WTC11 (cell line): ENCODE measurements around the gene FRMD5. TPM values are rescaled to one million over a fixed set of nuclear protein-coding genes. Genes with fewer than 3 reads are reported as not detected.
"Not testable (repeated sequence)": the region's sequence is repeated elsewhere in the genome, so short reads cannot be mapped to it uniquely, and the experiment has no call there.

Source experiments
- ATAC-seq: fragments of 200-7000 bp; cut with Tn5 transposase; 2 replicates; pipeline ENCODE4 v1.10.0; 2021; ENCODE audit warnings: mild to moderate bottlenecking, moderate library complexity
- CTCF ChIA-PET: fragments of 300-600 bp; sonication (Branson Sonifier 250); formaldehyde crosslinking; loops from one replicate; lab custom pipeline; 2021; ENCODE audit warnings: antibody characterized with exemption; lab: Charles Lee
- POLR2A ChIA-PET: fragments of 350-600 bp; sonication (Branson Sonifier 250); formaldehyde crosslinking; loops from one replicate; lab custom pipeline; 2021; ENCODE audit warnings: antibody characterized with exemption; lab: Charles Lee
- DNase-seq: peaks from one replicate; pipeline ENCODE4 v3.0.0; 2021; ENCODE audit warnings: low spot score
- H3K27ac Mint-ChIP-seq: 2 replicates; pipeline ENCODE4 v1.8.0; 2021; ENCODE audit warnings: mixed read lengths
- H3K27me3 Mint-ChIP-seq: 2 replicates; pipeline ENCODE4 v1.8.0; 2021; ENCODE audit warnings: low read depth, mild to moderate bottlenecking, moderate library complexity, mixed read lengths
- H3K36me3 Mint-ChIP-seq: 2 replicates; pipeline ENCODE4 v1.8.0; 2021; ENCODE audit warnings: mixed read lengths
- H3K4me1 Mint-ChIP-seq: 2 replicates; pipeline ENCODE4 v1.8.0; 2022; ENCODE audit warnings: mixed read lengths
- H3K4me3 Mint-ChIP-seq: 2 replicates; pipeline ENCODE4 v1.8.0; 2021; ENCODE audit warnings: mild to moderate bottlenecking, moderate library complexity, mixed read lengths
- H3K9me3 Mint-ChIP-seq: 2 replicates; pipeline ENCODE4 v1.8.0; 2021; ENCODE audit warnings: mixed read lengths
- FOXK1 ChIP-seq: sonication (generic); formaldehyde crosslinking; IDR thresholded peaks from 2 replicates; pipeline ENCODE4 v1.8.0; 2022; ENCODE audit warnings: mild to moderate bottlenecking, moderate library complexity, missing genetic modification reagents
- IRF2 ChIP-seq: sonication (generic); formaldehyde crosslinking; IDR thresholded peaks from 2 replicates; pipeline ENCODE4 v1.8.0; 2022; ENCODE audit warnings: low read depth, missing genetic modification reagents, borderline replicate concordance
- MAX ChIP-seq: sonication (generic); formaldehyde crosslinking; IDR thresholded peaks from 2 replicates; pipeline ENCODE4 v1.8.0; 2022; ENCODE audit warnings: mild to moderate bottlenecking, missing genetic modification reagents
- MXD4 ChIP-seq: fragments of 250-450 bp; sonication (Bioruptor Pico); IDR thresholded peaks from 2 replicates; pipeline ENCODE4 v1.8.0; 2021; ENCODE audit warnings: mild to moderate bottlenecking, moderate library complexity, borderline replicate concordance
- NR1H2 ChIP-seq: sonication (generic); formaldehyde crosslinking; IDR thresholded peaks from 2 replicates; pipeline ENCODE4 v1.9.0; 2021; ENCODE audit warnings: mild to moderate bottlenecking, moderate library complexity, missing genetic modification reagents
- NR2C2 ChIP-seq: sonication (generic); formaldehyde crosslinking; IDR thresholded peaks from 2 replicates; pipeline ENCODE4 v1.8.0; 2022; ENCODE audit warnings: mild to moderate bottlenecking, missing genetic modification reagents
- NR3C1 ChIP-seq: sonication (generic); formaldehyde crosslinking; conservative IDR thresholded peaks from 2 replicates; pipeline ENCODE4 v1.8.1; 2023; ENCODE audit warnings: low read depth, mild to moderate bottlenecking, missing genetic modification reagents
- OVOL2 ChIP-seq: fragments of 250-450 bp; sonication (Bioruptor Pico); IDR thresholded peaks from 2 replicates; pipeline ENCODE4 v1.9.0; 2021; ENCODE audit warnings: mild to moderate bottlenecking, borderline replicate concordance
- PRDM15 ChIP-seq: sonication (generic); formaldehyde crosslinking; IDR thresholded peaks from 2 replicates; pipeline ENCODE4 v1.8.0; 2022; ENCODE audit warnings: missing genetic modification reagents
- RELA ChIP-seq: sonication (generic); formaldehyde crosslinking; IDR thresholded peaks from 2 replicates; pipeline ENCODE4 v1.8.1; 2022; ENCODE audit warnings: missing genetic modification reagents, mild to moderate bottlenecking, borderline replicate concordance
- SMAD4 ChIP-seq: sonication (generic); formaldehyde crosslinking; IDR thresholded peaks from 2 replicates; pipeline ENCODE4 v1.8.0; 2022; ENCODE audit warnings: mild to moderate bottlenecking, missing genetic modification reagents
- TCF7 ChIP-seq: sonication (generic); formaldehyde crosslinking; IDR thresholded peaks from 2 replicates; pipeline ENCODE4 v1.8.0; 2022; ENCODE audit warnings: mild to moderate bottlenecking, low read depth, missing genetic modification reagents, moderate library complexity
- TEAD4 ChIP-seq: sonication (generic); formaldehyde crosslinking; IDR thresholded peaks from 2 replicates; pipeline ENCODE4 v1.8.0; 2022; ENCODE audit warnings: mild to moderate bottlenecking, missing genetic modification reagents
- ZNF232 ChIP-seq: sonication (generic); formaldehyde crosslinking; IDR thresholded peaks from 2 replicates; pipeline ENCODE4 v1.8.0; 2022; ENCODE audit warnings: mild to moderate bottlenecking, missing genetic modification reagents
- ZNF396 ChIP-seq: fragments of 250-450 bp; sonication (Bioruptor Pico); IDR thresholded peaks from 2 replicates; pipeline ENCODE4 v1.8.0; 2021; ENCODE audit warnings: mild to moderate bottlenecking, moderate library complexity, borderline replicate concordance
- total RNA-seq: library from RNA; stranded (reverse); gene quantifications from 3 replicates; pipeline ENCODE4 v1.2.3, GENCODE V29; 2021
- TF ChIP-seq, protein P1 (sequence below): sonication (generic); formaldehyde crosslinking; conservative IDR thresholded peaks from 2 replicates; pipeline ENCODE4 v1.8.1; 2022; ENCODE audit warnings: mild to moderate bottlenecking, missing genetic modification reagents
- TF ChIP-seq, protein P2 (sequence below): sonication (generic); formaldehyde crosslinking; IDR thresholded peaks from 2 replicates; pipeline ENCODE4 v1.8.0; 2023; ENCODE audit warnings: missing genetic modification reagents, mild to moderate bottlenecking, borderline replicate concordance
- TF ChIP-seq, protein P3 (sequence below): sonication (generic); formaldehyde crosslinking; IDR thresholded peaks from 2 replicates; pipeline ENCODE4 v1.8.1; 2022; ENCODE audit warnings: mild to moderate bottlenecking, missing genetic modification reagents, moderate library complexity, borderline replicate concordance

The FRMD5 gene
- total RNA-seq, 1 experiment from 2014 or later: 14.1 TPM

GRCh38 chr15:43829951-43830540 is 365.0 kb downstream of the FRMD5 start:
- H3K27me3 Mint-ChIP-seq: peaks cover 16% of the 10 kb centered on the region
- CTCF ChIA-PET: interaction anchor here (1.6 kb wide), 1 partner anchor 53 kb away, joined by 4 read pairs; the partner anchor contains the start of gene ELL3
- H3K9me3 Mint-ChIP-seq, ATAC-seq, H3K27ac Mint-ChIP-seq, H3K4me1 Mint-ChIP-seq, H3K4me3 Mint-ChIP-seq, DNase-seq: not testable (repeated sequence)
- H3K36me3 Mint-ChIP-seq: peaks cover 18% of the 10 kb centered on the region
- POLR2A ChIA-PET: interaction anchor here (0.5 kb wide), 1 partner anchor 14 kb away, joined by 7 read pairs; no protein-coding TSS in a partner anchor

DNA sequence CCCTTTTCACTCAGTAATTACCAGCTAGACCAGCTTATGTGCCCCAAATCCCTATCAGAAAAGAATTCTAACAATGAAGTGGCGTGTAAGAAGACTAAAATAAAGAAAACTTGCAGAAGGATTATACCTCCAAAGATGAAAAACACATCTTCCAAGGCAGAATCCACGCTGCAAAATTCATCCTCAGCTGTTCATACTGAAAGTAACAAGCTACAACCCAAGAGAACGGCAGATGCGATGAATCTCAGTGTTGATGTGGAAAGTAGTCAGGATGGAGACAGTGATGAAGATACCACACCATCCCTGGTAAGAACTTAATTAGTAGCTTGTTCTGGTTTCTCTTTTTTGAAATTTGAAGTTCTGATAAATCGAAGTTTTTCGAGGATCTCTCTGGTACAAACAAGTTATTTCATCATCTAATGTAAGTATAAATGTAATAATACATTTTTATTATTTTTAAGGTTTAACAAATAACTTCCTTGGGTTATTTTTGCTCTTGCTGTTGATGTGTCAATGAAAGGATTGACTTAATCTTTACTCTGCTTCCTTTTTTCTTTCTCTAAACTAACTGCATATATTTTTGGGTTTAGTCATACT is 366.9 kb downstream of the FRMD5 start:
- ChIA-PET CTCF (interaction anchor here (1.3 to 2.7 kb wide), 3 partner anchors 44 to 53 kb away, joined by 3 to 9 read pairs (median 7); partner anchors contain the start of gene ELL3), POLR2A (no interaction called here)
- no peak for ATAC-seq
- Mint-ChIP-seq H3K27ac (no peak overlapping the region), H3K4me1 (peaks cover 12% of the 10 kb centered on the region), H3K9me3 (peaks cover 6% of the 10 kb centered on the region), H3K36me3 (peaks cover 16% of the 10 kb centered on the region), H3K27me3 (peaks cover 24% of the 10 kb centered on the region), H3K4me3 (peak overlapping the region; percentile 75)
- no peak for TF ChIP-seq NR1H2
- no peak for TF ChIP-seq RELA
- no peak for TF ChIP-seq NR2C2
- no peak for TF ChIP-seq ZNF396 (CRISPR knock-in tag)
- TF ChIP-seq MAX (CRISPR knock-in tag): no peak
- TF ChIP-seq SMAD4 (CRISPR knock-in tag): no peak
- TF ChIP-seq PRDM15 (CRISPR knock-in tag): no peak
- TF ChIP-seq ZNF232 (CRISPR knock-in tag): no peak
- no peak for TF ChIP-seq TCF7 (CRISPR knock-in tag)
- no peak for TF ChIP-seq OVOL2 (CRISPR knock-in tag)
- TF ChIP-seq, protein P1, sequence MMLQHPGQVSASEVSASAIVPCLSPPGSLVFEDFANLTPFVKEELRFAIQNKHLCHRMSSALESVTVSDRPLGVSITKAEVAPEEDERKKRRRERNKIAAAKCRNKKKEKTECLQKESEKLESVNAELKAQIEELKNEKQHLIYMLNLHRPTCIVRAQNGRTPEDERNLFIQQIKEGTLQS (CRISPR knock-in tag): no peak
- DNase-seq: no peak

DNA sequence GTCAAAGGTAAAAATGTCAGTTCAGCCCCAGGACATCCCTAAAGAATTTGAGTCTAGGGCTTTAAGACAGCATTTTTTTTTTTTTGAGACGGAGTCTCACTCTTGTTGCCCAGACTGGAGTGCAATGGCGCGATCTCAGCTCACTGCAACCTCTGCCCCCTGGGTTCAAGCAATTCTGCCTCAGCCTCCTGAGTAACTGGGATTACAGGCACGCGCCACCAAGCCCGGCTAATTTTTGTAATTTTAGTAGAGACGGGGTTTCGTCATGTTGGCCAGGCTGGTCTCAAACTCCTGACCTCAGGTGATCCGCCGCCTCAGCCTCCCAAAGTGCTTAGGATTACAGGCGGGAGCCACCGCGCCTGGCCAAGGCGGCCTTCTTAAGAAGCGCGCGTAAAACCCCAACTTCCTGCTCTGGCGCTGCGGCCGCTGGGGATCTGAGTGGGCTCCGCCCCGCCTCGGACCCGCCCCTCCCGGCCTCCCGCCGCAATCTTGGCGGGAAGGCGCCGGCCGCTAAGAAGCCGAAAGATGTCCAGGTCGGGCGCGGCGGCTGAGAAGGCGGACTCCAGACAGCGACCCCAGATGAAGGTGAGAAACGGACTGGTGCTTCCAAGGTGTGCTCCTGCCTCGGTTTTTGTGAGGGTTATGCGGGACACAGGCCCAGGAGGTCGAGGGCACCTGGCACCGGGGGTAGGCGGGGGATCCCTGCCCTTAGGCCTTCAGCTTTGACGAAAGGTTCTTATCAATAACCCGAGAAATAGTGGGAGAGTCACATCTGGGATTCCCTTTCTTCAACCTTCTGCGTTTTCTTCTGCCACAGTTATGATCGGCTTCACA is 368.3 kb downstream of the FRMD5 start, which contains the start of gene WDR76:
Gene WDR76, plus strand, starts transcription at position 495 of the 834 bp plus-strand sequence. Its CDS starts 31 bp downstream, at position 526.
- peaks cover 18% of the 10 kb centered on the region for H3K36me3 Mint-ChIP-seq
- peaks cover 12% of the 10 kb centered on the region for H3K4me1 Mint-ChIP-seq
- CTCF ChIA-PET: interaction anchor here (1.3 to 2.7 kb wide), 3 partner anchors 45 to 55 kb away, joined by 3 to 9 read pairs (median 7); partner anchors contain the start of gene ELL3
- ATAC-seq: peak; percentile 83
- peak; percentile 84 for DNase-seq
- POLR2A ChIA-PET: no interaction called here
- H3K9me3 Mint-ChIP-seq: peaks cover 6% of the 10 kb centered on the region
- peak within 1 kb of the TSS; percentile 41; the same call in 1 of the 2 replicates for H3K27ac Mint-ChIP-seq
- H3K4me3 Mint-ChIP-seq: peak within 1 kb of the TSS; percentile 75
- H3K27me3 Mint-ChIP-seq: peaks cover 24% of the 10 kb centered on the region
- no peak for TF ChIP-seq IRF2
- TF ChIP-seq NR3C1 (CRISPR knock-in tag): no peak
- TF ChIP-seq TEAD4 (CRISPR knock-in tag): no peak
- TF ChIP-seq, protein P2, sequence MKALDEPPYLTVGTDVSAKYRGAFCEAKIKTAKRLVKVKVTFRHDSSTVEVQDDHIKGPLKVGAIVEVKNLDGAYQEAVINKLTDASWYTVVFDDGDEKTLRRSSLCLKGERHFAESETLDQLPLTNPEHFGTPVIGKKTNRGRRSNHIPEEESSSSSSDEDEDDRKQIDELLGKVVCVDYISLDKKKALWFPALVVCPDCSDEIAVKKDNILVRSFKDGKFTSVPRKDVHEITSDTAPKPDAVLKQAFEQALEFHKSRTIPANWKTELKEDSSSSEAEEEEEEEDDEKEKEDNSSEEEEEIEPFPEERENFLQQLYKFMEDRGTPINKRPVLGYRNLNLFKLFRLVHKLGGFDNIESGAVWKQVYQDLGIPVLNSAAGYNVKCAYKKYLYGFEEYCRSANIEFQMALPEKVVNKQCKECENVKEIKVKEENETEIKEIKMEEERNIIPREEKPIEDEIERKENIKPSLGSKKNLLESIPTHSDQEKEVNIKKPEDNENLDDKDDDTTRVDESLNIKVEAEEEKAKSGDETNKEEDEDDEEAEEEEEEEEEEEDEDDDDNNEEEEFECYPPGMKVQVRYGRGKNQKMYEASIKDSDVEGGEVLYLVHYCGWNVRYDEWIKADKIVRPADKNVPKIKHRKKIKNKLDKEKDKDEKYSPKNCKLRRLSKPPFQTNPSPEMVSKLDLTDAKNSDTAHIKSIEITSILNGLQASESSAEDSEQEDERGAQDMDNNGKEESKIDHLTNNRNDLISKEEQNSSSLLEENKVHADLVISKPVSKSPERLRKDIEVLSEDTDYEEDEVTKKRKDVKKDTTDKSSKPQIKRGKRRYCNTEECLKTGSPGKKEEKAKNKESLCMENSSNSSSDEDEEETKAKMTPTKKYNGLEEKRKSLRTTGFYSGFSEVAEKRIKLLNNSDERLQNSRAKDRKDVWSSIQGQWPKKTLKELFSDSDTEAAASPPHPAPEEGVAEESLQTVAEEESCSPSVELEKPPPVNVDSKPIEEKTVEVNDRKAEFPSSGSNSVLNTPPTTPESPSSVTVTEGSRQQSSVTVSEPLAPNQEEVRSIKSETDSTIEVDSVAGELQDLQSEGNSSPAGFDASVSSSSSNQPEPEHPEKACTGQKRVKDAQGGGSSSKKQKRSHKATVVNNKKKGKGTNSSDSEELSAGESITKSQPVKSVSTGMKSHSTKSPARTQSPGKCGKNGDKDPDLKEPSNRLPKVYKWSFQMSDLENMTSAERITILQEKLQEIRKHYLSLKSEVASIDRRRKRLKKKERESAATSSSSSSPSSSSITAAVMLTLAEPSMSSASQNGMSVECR (CRISPR knock-in tag): no peak
- no peak for TF ChIP-seq MXD4 (CRISPR knock-in tag)
- TF ChIP-seq FOXK1 (CRISPR knock-in tag): no peak
- TF ChIP-seq, protein P3, sequence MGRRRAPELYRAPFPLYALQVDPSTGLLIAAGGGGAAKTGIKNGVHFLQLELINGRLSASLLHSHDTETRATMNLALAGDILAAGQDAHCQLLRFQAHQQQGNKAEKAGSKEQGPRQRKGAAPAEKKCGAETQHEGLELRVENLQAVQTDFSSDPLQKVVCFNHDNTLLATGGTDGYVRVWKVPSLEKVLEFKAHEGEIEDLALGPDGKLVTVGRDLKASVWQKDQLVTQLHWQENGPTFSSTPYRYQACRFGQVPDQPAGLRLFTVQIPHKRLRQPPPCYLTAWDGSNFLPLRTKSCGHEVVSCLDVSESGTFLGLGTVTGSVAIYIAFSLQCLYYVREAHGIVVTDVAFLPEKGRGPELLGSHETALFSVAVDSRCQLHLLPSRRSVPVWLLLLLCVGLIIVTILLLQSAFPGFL (CRISPR knock-in tag): no peak
